Activated naive CD4-positive, alpha-beta T cell treated with anti-CD3 and anti-CD28 coated beads for 36 hours (primary cell): Measurements from ENCODE around the gene ABTB2. TPM values are rescaled to one million over a fixed set of nuclear protein-coding genes. Genes with fewer than 3 reads are reported as not detected.
A peak's percentile ranks its signal among the peaks of the same experiment; 100 is the strongest.
"Not testable (repeated sequence)": the region's sequence is repeated elsewhere in the genome, so short reads cannot be mapped to it uniquely, and the experiment has no call there.

Experiments used
- CTCF ChIA-PET: fragments of 350-600 bp; sonication (Branson Sonifier 250); formaldehyde crosslinking; loops from one replicate; lab custom pipeline; 2021; ENCODE audit warnings: antibody characterized with exemption; lab: Charles Lee
- DNase-seq: peaks from one replicate; pipeline ENCODE4 v3.0.0-alpha.2; 2020
- H3K27ac Mint-ChIP-seq: one replicate; pipeline ENCODE4 v1.8.0; 2021; ENCODE audit warnings: mild to moderate bottlenecking, mixed read lengths
- H3K27me3 Mint-ChIP-seq: one replicate; pipeline ENCODE4 v1.8.0; 2021; ENCODE audit warnings: low read depth, mixed read lengths
- H3K36me3 Mint-ChIP-seq: one replicate; pipeline ENCODE4 v1.8.0; 2021; ENCODE audit warnings: low read depth, mixed read lengths
- H3K4me1 Mint-ChIP-seq: one replicate; pipeline ENCODE4 v1.8.0; 2021; ENCODE audit warnings: low read depth, mixed read lengths
- H3K4me3 Mint-ChIP-seq: one replicate; pipeline ENCODE4 v1.8.0; 2021; ENCODE audit warnings: mild to moderate bottlenecking, moderate library complexity, mixed read lengths
- H3K9me3 Mint-ChIP-seq: one replicate; pipeline ENCODE4 v1.8.0; 2021; ENCODE audit warnings: mixed read lengths
- intact Hi-C: fragments of 100-400 bp; cut with micrococcal nuclease; formaldehyde crosslinking; loops from one replicate; pipeline ENCODE4 v1.15.1; 2023
- total RNA-seq, 2 experiments: library from RNA; stranded (reverse); gene quantifications; one replicate each; pipeline ENCODE4 v1.2.3, GENCODE V29; 2021

ABTB2 gene
- total RNA-seq, 2 experiments from 2014 or later, result 3.1 to 3.7 TPM

DNA sequence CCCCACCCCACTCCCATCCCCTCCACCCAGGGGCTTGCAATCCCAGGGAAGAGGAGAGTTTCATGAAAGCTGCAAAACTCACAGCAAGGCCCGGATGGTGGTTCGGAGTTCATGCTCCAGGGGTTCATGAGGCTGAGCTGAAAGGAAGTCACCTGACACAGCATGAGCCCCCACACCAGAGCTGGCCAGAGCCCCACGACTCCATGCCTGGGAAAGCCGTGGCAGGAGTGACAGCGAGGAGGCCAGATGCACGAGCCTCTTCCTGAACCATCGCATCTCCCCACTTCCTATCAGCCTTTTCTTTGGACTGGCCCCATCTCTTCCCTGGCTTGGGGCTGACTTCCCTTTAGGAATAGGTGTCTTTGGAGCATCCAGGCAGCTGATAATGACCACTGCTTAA lies 105.8 kb downstream of the ABTB2 start:
- intact Hi-C loops, result no loop called here
- peaks cover 12% of the 10 kb centered on the region for H3K27me3 Mint-ChIP-seq
- H3K9me3 Mint-ChIP-seq, result no peaks in the 10 kb centered on the region
- DNase-seq, result no peak
- H3K4me3 Mint-ChIP-seq, result no peak overlapping the region
- CTCF ChIA-PET, result interaction anchor here (1.1 kb wide), 1 partner anchor 13 kb away, joined by 3 read pairs; no protein-coding TSS in a partner anchor
- peaks cover 46% of the 10 kb centered on the region for H3K4me1 Mint-ChIP-seq
- no peaks in the 10 kb centered on the region for H3K36me3 Mint-ChIP-seq
- no peak overlapping the region for H3K27ac Mint-ChIP-seq

DNA sequence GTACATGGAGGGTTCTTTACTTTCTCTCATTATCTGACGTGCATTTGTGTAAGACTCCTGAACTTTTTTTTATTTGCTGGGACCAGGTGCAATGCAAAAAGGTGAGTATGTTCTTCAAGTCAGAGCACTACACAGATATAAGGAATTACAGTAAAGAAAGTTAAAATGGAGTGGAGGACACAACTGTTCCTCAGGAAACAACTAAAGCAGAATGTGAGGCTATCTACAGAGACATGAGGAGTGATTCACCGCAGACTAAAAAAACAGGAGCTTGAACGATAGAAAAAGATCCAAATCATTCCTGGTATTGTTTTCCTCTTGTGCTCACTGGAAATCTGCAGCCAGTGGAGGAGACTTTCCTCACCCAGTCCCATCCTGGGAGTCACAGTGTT lies 106.2 kb downstream of the ABTB2 start:
- no peak overlapping the region for H3K4me3 Mint-ChIP-seq
- no peak for DNase-seq
- no peak overlapping the region for H3K27ac Mint-ChIP-seq
- H3K36me3 Mint-ChIP-seq, result no peaks in the 10 kb centered on the region
- no peaks in the 10 kb centered on the region for H3K9me3 Mint-ChIP-seq
- peaks cover 12% of the 10 kb centered on the region for H3K27me3 Mint-ChIP-seq
- peaks cover 49% of the 10 kb centered on the region for H3K4me1 Mint-ChIP-seq
- intact Hi-C loops, result loop anchor here (1.0 kb wide), 1 partner anchor 15 kb away; no protein-coding TSS in a partner anchor
- CTCF ChIA-PET, result interaction anchor here (0.5 to 2.6 kb wide), 4 partner anchors 13 to 1072 kb away, joined by 3 to 15 read pairs (median 3); no protein-coding TSS in a partner anchor

GRCh38 chr11:34250732-34251588 lies 106.8 kb downstream of the ABTB2 start:
- intact Hi-C loops, result loop anchor here (1.0 kb wide), 1 partner anchor 15 kb away; no protein-coding TSS in a partner anchor
- Mint-ChIP-seq H3K36me3 (no peaks in the 10 kb centered on the region), H3K4me1 (peaks cover 52% of the 10 kb centered on the region), H3K4me3 (peak overlapping the region; percentile 20), H3K27ac (no peak overlapping the region), H3K9me3 (no peaks in the 10 kb centered on the region), H3K27me3 (peaks cover 12% of the 10 kb centered on the region)
- CTCF ChIA-PET, result interaction anchor here (0.5 to 2.6 kb wide), 4 partner anchors 14 to 1071 kb away, joined by 3 to 15 read pairs (median 3); no protein-coding TSS in a partner anchor
- peak; percentile 84 for DNase-seq

DNA sequence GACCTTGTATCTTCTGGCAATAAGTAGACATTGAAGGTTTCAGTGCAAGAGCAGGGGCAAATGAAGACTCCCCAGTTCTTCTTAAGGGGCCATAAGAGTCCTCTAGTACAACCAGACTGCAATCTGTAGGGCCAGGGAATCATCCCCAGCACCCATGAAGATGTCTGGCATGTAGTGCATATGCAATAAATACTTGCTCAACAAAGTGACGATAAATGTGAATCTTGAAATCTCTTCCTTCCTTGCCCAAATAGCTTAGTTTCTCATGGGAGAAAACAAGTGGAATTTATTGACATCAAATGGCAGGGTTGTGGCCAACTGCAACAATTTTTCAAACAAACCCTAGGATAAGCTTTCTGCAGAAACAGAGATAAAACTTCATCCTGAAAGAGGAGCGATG lies 107.6 kb downstream of the ABTB2 start:
- intact Hi-C loops, result no loop called here
- no peak for DNase-seq
- Mint-ChIP-seq H3K9me3 (no peaks in the 10 kb centered on the region), H3K4me1 (peaks cover 60% of the 10 kb centered on the region), H3K36me3 (no peaks in the 10 kb centered on the region), H3K27me3 (peaks cover 12% of the 10 kb centered on the region), H3K27ac (no peak overlapping the region), H3K4me3 (no peak overlapping the region)
- CTCF ChIA-PET, result interaction anchor here (1.2 to 2.6 kb wide), 2 partner anchors 75 to 108 kb away, joined by 3 to 15 read pairs; partner anchors contain the start of gene ABTB2

GRCh38 chr11:34249439-34249838 lies 108.4 kb downstream of the ABTB2 start:
- Mint-ChIP-seq H3K4me1 (peaks cover 68% of the 10 kb centered on the region), H3K36me3 (no peaks in the 10 kb centered on the region), H3K27me3 (peaks cover 12% of the 10 kb centered on the region), H3K27ac (no peak overlapping the region), H3K4me3 (no peak overlapping the region), H3K9me3 (no peaks in the 10 kb centered on the region)
- intact Hi-C loops, result loop anchor here (2.0 to 10.0 kb wide), 6 partner anchors 59 to 1235 kb away; partner anchors contain the start of genes CAT, CD59 and DEPDC7
- no peak for DNase-seq
- CTCF ChIA-PET, result interaction anchor here (0.9 to 2.6 kb wide), 4 partner anchors 14 to 109 kb away, joined by 3 to 15 read pairs (median 3); partner anchors contain the start of gene ABTB2

GRCh38 chr11:34246511-34246910 lies 111.3 kb downstream of the ABTB2 start:
- CTCF ChIA-PET, result interaction anchor here (2.0 kb wide), 1 partner anchor 72 kb away, joined by 7 read pairs; no protein-coding TSS in a partner anchor

DNA sequence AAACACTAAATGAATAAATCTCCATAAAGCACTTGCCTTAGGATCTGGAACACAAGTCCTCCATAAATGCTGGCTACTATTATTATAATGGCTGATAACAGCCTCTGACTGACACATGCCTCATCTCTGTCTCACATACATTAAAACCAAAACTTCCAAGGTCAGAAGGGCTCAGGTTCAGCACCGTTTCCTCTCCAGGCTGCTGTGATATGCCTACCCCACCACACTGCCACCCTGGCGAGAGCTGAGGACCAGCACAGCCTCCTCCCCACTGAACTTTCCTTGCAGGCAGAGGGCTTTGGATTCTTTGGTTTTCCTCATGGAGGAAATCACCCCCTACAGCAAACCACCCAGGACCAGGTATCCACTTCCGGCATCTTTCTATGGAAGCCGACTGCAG lies 112.8 kb downstream of the ABTB2 start:
- CTCF ChIA-PET, result interaction anchor here (0.8 to 1.2 kb wide), 3 partner anchors 9 to 107 kb away, joined by 3 to 5 read pairs (median 4); no protein-coding TSS in a partner anchor
- H3K9me3 Mint-ChIP-seq, result no peaks in the 10 kb centered on the region
- peak overlapping the region; percentile 56 for H3K27ac Mint-ChIP-seq
- DNase-seq, result peak; percentile 46
- H3K4me3 Mint-ChIP-seq, result no peak overlapping the region
- peaks cover 78% of the 10 kb centered on the region for H3K4me1 Mint-ChIP-seq
- H3K27me3 Mint-ChIP-seq, result peaks cover 5% of the 10 kb centered on the region
- H3K36me3 Mint-ChIP-seq, result no peaks in the 10 kb centered on the region
- intact Hi-C loops, result loop anchor here (2.0 to 10.0 kb wide), 5 partner anchors 192 to 1230 kb away; partner anchors contain the start of genes CAT, CD59 and DEPDC7

More at GRCh38 chr11:34246511-34246910, 111.3 kb downstream of the ABTB2 start:
- not testable (repeated sequence) for H3K36me3 Mint-ChIP-seq, H3K9me3 Mint-ChIP-seq, H3K27ac Mint-ChIP-seq, DNase-seq, H3K4me3 Mint-ChIP-seq
- H3K27me3 Mint-ChIP-seq, result peaks cover 12% of the 10 kb centered on the region
- intact Hi-C loops, result loop anchor here (5.0 to 10.0 kb wide), 4 partner anchors 191 to 1232 kb away; partner anchors contain the start of genes CAT, CD59 and DEPDC7
- peaks cover 82% of the 10 kb centered on the region for H3K4me1 Mint-ChIP-seq

DNA sequence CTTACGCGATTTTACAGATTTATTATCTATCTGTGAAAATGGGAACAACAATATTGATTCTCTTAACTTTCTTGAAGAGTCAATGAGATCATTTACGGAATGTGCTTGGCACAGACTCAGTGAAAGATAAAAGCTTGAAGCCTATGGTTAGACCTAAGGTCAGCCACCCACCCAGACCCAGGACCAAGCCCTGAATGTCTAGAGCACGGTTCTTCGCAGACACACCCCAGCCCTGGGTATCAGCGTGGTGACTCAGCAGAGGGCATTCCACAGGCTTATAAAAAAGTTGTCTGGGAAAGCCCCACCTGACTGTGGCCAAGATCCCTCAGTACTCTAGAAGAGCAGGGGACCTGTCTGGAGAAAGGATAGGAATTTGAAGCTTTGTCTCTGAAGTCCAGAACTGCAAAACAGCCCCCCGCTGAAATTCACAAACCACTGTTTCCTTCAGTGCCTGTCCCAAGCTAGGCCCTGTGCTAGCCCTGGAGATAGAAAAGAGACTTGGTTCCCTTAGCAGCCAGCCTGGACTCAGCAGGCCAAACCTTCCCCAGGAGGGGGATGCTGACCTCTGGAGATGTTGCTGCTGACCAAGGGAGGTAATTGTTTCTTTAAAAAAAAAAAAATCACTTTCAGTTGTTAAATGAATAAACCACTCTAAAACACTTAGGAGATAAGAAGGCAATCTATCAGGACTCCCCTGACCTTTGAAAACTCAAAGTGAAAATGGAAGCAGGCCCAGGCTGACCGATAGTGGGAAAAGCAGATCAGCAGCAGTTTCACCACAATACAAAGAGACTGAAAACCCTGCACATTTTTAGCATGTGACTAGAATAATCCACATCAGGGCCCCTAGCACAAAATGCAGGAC lies 114.0 kb downstream of the ABTB2 start:
- H3K4me1 Mint-ChIP-seq, result peaks cover 78% of the 10 kb centered on the region
- peaks cover 2% of the 10 kb centered on the region for H3K27me3 Mint-ChIP-seq
- intact Hi-C loops, result loop anchor here (1.0 to 10.0 kb wide), 6 partner anchors 10 to 1229 kb away; partner anchors contain the start of genes CD59 and DEPDC7
- no peaks in the 10 kb centered on the region for H3K36me3 Mint-ChIP-seq
- H3K27ac Mint-ChIP-seq, result peak overlapping the region; percentile 46
- no peaks in the 10 kb centered on the region for H3K9me3 Mint-ChIP-seq
- no peak overlapping the region for H3K4me3 Mint-ChIP-seq
- peak; percentile 77 for DNase-seq
- CTCF ChIA-PET, result interaction anchor here (1.1 to 2.0 kb wide), 2 partner anchors 69 to 70 kb away, joined by 3 to 5 read pairs; no protein-coding TSS in a partner anchor

DNA sequence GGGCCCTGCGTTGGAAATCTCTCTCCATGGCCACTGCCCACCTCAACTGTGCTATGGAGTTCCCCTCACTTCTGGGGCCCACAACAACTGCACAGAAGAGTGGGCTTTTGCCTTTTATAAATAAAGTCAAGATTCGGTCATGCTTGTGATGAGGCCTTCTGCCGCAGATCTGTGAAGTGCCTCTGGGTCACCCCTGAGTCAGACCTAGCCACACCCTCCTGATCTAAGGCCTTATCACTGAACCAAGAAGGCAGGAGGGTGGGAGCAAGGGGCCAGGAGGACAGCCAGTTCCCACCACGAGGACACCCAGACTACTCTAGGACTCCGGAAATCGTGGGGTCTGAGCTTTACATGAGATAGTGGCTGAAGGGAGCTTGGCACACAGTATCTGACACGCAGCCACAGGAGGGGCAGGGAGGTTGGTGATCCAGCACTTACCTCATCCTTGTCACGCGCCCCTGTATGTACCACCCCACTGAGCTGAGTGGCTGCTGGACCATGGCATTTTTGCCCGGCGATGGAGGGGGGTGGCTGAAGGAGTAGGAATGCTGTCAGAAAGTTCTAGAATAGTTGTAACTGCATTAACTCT lies 115.7 kb downstream of the ABTB2 start:
- Mint-ChIP-seq H3K4me3 (no peak overlapping the region), H3K36me3 (no peaks in the 10 kb centered on the region), H3K4me1 (peaks cover 62% of the 10 kb centered on the region), H3K9me3 (no peaks in the 10 kb centered on the region), H3K27ac (no peak overlapping the region), H3K27me3 (no peaks in the 10 kb centered on the region)
- no peak for DNase-seq
- CTCF ChIA-PET, result interaction anchor here (0.9 to 2.0 kb wide), 3 partner anchors 57 to 68 kb away, joined by 3 to 5 read pairs (median 3); no protein-coding TSS in a partner anchor
- intact Hi-C loops, result loop anchor here (10.0 kb wide), 3 partner anchors 247 to 1227 kb away; partner anchors contain the start of genes CD59 and DEPDC7

GRCh38 chr11:34240150-34240494 lies 117.7 kb downstream of the ABTB2 start:
- CTCF ChIA-PET, result interaction anchor here (0.7 to 2.5 kb wide), 4 partner anchors 25 to 117 kb away, joined by 3 to 10 read pairs (median 4); partner anchors contain the start of gene ABTB2
- Mint-ChIP-seq H3K27me3 (no peaks in the 10 kb centered on the region), H3K27ac (no peak overlapping the region), H3K4me1 (peaks cover 56% of the 10 kb centered on the region), H3K36me3 (no peaks in the 10 kb centered on the region), H3K4me3 (no peak overlapping the region), H3K9me3 (no peaks in the 10 kb centered on the region)
- intact Hi-C loops, result loop anchor here (10.0 kb wide), 3 partner anchors 245 to 1225 kb away; partner anchors contain the start of genes CD59 and DEPDC7
- no peak for DNase-seq
